ENCODE results near the gene TMEM33. TPM values are rescaled to one million over a fixed set of nuclear protein-coding genes. Genes with fewer than 3 reads are reported as not detected.
A peak's percentile ranks its signal among the peaks of the same experiment; 100 is the strongest.

TMEM33 gene
- total RNA-seq, 1 experiment from 2014 or later = 66.2 TPM

- Mint-ChIP-seq H3K27me3 (ENCODE audit: insufficient read depth, unreplicated experiment) (no peaks in the 10 kb centered on the region), H3K27ac (ENCODE audit: unreplicated experiment) (no peak overlapping the region), H3K36me3 (ENCODE audit: insufficient read depth, unreplicated experiment) (peaks cover 20% of the 10 kb centered on the region), H3K4me1 (ENCODE audit: low read depth, unreplicated experiment) (no peaks in the 10 kb centered on the region), H3K9me3 (ENCODE audit: unreplicated experiment) (no peaks in the 10 kb centered on the region), H3K4me3 (ENCODE audit: unreplicated experiment) (no peak overlapping the region)
- no peaks in the 10 kb centered on the region for H3K9me3 ChIP-seq
- no peak for DNase-seq
- intact Hi-C loops (cut with micrococcal nuclease; ENCODE audit: unreplicated experiment) = no loop called here
- H3K4me3 ChIP-seq (ENCODE audit: low read depth, low read length) = no peak overlapping the region
- H3K27me3 ChIP-seq (replicated peaks; ENCODE audit: control insufficient read depth, insufficient read depth, low read length) = no peaks in the 10 kb centered on the region
- peak; percentile 4 to 23 for TF ChIP-seq CTCF (IDR thresholded peaks at IDR 0.05; ENCODE audit: insufficient read depth in 1 of 2, low read depth in 1 of 2, low read length in 1 of 2, severe bottlenecking in 1 of 2, unreplicated experiment in 1 of 2)
- H3K4me1 ChIP-seq = no peaks in the 10 kb centered on the region
- POLR2A ChIA-PET = no interaction called here
- H3K36me3 ChIP-seq (ENCODE audit: control insufficient read depth, insufficient read depth, low read length) = no peaks in the 10 kb centered on the region
- no TSS peak for BruUV-seq (replicated peaks)
- CTCF ChIA-PET = interaction anchor here (0.7 kb wide), 1 partner anchor 264 kb away, joined by 5 read pairs; no protein-coding TSS in a partner anchor
Observed at GRCh38 chr4:41957634-41958033, 22.4 kb downstream of the TMEM33 start.

- no peaks in the 10 kb centered on the region for H3K36me3 ChIP-seq (ENCODE audit: control insufficient read depth, insufficient read depth, low read length)
- H3K27me3 Mint-ChIP-seq (ENCODE audit: insufficient read depth, unreplicated experiment) = no peaks in the 10 kb centered on the region
- ChIA-PET CTCF (no interaction called here), POLR2A (no interaction called here)
- H3K27me3 ChIP-seq (replicated peaks; ENCODE audit: control insufficient read depth, insufficient read depth, low read length) = no peaks in the 10 kb centered on the region
- no TSS peak for BruUV-seq (replicated peaks)
- peaks cover 5% of the 10 kb centered on the region for H3K9me3 Mint-ChIP-seq (ENCODE audit: unreplicated experiment)
- no peak overlapping the region for H3K4me3 Mint-ChIP-seq (ENCODE audit: unreplicated experiment)
- no peaks in the 10 kb centered on the region for H3K4me1 ChIP-seq
- H3K9me3 ChIP-seq = no peaks in the 10 kb centered on the region
- H3K4me3 ChIP-seq (ENCODE audit: low read depth, low read length) = no peak overlapping the region
- DNase-seq = peak in 1 of 2 experiments; percentile 34
- no peaks in the 10 kb centered on the region for H3K4me1 Mint-ChIP-seq (ENCODE audit: low read depth, unreplicated experiment)
- intact Hi-C loops (cut with micrococcal nuclease; ENCODE audit: unreplicated experiment) = loop anchor here (2.0 kb wide), 1 partner anchor 270 kb away; no protein-coding TSS in a partner anchor
- H3K36me3 Mint-ChIP-seq (ENCODE audit: insufficient read depth, unreplicated experiment) = peaks cover 2% of the 10 kb centered on the region
- peak in 1 of 2 experiments; percentile 38 for TF ChIP-seq CTCF (IDR thresholded peaks at IDR 0.05; ENCODE audit: insufficient read depth in 1 of 2, low read depth in 1 of 2, low read length in 1 of 2, severe bottlenecking in 1 of 2, unreplicated experiment in 1 of 2)
- H3K27ac Mint-ChIP-seq (ENCODE audit: unreplicated experiment) = no peak overlapping the region
Observed at GRCh38 chr4:41963105-41963504, 27.9 kb downstream of the TMEM33 start.

GRCh38 chr4:41964401-41964800 lies 29.2 kb downstream of the TMEM33 start:
- Mint-ChIP-seq H3K4me1 (ENCODE audit: low read depth, unreplicated experiment) (no peaks in the 10 kb centered on the region), H3K9me3 (ENCODE audit: unreplicated experiment) (peaks cover 11% of the 10 kb centered on the region), H3K27me3 (ENCODE audit: insufficient read depth, unreplicated experiment) (no peaks in the 10 kb centered on the region), H3K27ac (ENCODE audit: unreplicated experiment) (no peak overlapping the region), H3K4me3 (ENCODE audit: unreplicated experiment) (no peak overlapping the region), H3K36me3 (ENCODE audit: insufficient read depth, unreplicated experiment) (no peaks in the 10 kb centered on the region)
- no peak for TF ChIP-seq CTCF (IDR thresholded peaks at IDR 0.05; ENCODE audit: insufficient read depth in 1 of 2, low read depth in 1 of 2, low read length in 1 of 2, severe bottlenecking in 1 of 2, unreplicated experiment in 1 of 2)
- no peaks in the 10 kb centered on the region for H3K4me1 ChIP-seq
- intact Hi-C loops (cut with micrococcal nuclease; ENCODE audit: unreplicated experiment) = no loop called here
- H3K36me3 ChIP-seq (ENCODE audit: control insufficient read depth, insufficient read depth, low read length) = no peaks in the 10 kb centered on the region
- H3K27me3 ChIP-seq (replicated peaks; ENCODE audit: control insufficient read depth, insufficient read depth, low read length) = no peaks in the 10 kb centered on the region
- H3K9me3 ChIP-seq = no peaks in the 10 kb centered on the region; the same call in 1 of the 2 replicates
- ChIA-PET POLR2A (no interaction called here), CTCF (no interaction called here)
- BruUV-seq (replicated peaks) = no TSS peak
- no peak for DNase-seq
- no peak overlapping the region for H3K4me3 ChIP-seq (ENCODE audit: low read depth, low read length)

All from Caco-2 (cell line).